GM12891 (cell line): ENCODE results near the gene XRCC3.

Source experiments
- POLR2A ChIP-seq: IDR thresholded peaks from 2 replicates; pipeline ENCODE4 v1.6.1; 2011; ENCODE audit warnings: low read depth, low read length, control low read depth
- POLR2AphosphoS5 ChIP-seq: IDR thresholded peaks from 2 replicates; pipeline ENCODE4 v1.6.1; 2011; ENCODE audit warnings: low read depth, low read length, control low read depth
- POU2F2 ChIP-seq: IDR thresholded peaks from 2 replicates; pipeline ENCODE4 v1.6.1; 2011; ENCODE audit warnings: low read depth, mild to moderate bottlenecking, control low read depth, low read length, moderate library complexity
- TAF1 ChIP-seq: IDR thresholded peaks from 2 replicates; pipeline ENCODE4 v1.6.1; 2011; ENCODE audit warnings: low read depth, low read length, control low read depth

GRCh38 chr14:103676881-103677675 is 38.2 kb downstream of the XRCC3 start:
- TF ChIP-seq POLR2A: no peak
- TF ChIP-seq POLR2AphosphoS5: no peak
- no peak for TF ChIP-seq TAF1
- TF ChIP-seq POU2F2: no peak
